Measurements from ENCODE around the gene DNASE1L1.
"Not testable (repeated sequence)": the region's sequence is repeated elsewhere in the genome, so short reads cannot be mapped to it uniquely, and the experiment has no call there.

DNA sequence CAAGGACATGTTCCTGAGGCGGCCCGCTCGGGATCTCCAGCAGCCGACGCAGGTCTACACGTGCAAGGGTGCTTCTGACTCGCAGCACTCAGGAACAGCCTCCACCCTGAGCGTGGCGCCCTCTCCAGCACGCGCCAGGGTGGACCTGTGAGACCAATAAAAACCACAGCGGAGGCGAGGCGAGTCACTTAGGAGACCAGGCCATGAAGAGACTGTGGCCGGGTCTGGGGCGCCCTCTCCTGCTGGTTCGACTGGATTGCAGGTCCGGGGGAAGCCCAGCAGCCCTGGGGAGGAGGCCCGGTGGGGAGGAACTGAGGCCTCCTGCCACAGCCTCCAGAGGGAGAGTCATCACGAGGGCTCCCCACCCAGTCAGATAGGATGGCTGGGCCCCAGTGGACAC, 21.0 kb downstream of the DNASE1L1 start:
- not testable (repeated sequence) for TF ChIP-seq CTCF (IDR thresholded peaks at IDR 0.05; ENCODE audit: poor library complexity, severe bottlenecking); EP300 (conservative IDR thresholded peaks at IDR 0.05; ENCODE audit: poor library complexity, severe bottlenecking); POLR2AphosphoS5 (IDR thresholded peaks at IDR 0.05); SMC3 (conservative IDR thresholded peaks at IDR 0.05; ENCODE audit: poor library complexity); RAD21 (conservative IDR thresholded peaks at IDR 0.05); EZH2 (IDR thresholded peaks at IDR 0.05; ENCODE audit: borderline replicate concordance, insufficient read depth, low read length, poor library complexity, severe bottlenecking); MXI1 (conservative IDR thresholded peaks at IDR 0.05; ENCODE audit: poor library complexity, severe bottlenecking); TAF1 (IDR thresholded peaks at IDR 0.05; ENCODE audit: low read depth)
- TF ChIP-seq, protein P1, sequence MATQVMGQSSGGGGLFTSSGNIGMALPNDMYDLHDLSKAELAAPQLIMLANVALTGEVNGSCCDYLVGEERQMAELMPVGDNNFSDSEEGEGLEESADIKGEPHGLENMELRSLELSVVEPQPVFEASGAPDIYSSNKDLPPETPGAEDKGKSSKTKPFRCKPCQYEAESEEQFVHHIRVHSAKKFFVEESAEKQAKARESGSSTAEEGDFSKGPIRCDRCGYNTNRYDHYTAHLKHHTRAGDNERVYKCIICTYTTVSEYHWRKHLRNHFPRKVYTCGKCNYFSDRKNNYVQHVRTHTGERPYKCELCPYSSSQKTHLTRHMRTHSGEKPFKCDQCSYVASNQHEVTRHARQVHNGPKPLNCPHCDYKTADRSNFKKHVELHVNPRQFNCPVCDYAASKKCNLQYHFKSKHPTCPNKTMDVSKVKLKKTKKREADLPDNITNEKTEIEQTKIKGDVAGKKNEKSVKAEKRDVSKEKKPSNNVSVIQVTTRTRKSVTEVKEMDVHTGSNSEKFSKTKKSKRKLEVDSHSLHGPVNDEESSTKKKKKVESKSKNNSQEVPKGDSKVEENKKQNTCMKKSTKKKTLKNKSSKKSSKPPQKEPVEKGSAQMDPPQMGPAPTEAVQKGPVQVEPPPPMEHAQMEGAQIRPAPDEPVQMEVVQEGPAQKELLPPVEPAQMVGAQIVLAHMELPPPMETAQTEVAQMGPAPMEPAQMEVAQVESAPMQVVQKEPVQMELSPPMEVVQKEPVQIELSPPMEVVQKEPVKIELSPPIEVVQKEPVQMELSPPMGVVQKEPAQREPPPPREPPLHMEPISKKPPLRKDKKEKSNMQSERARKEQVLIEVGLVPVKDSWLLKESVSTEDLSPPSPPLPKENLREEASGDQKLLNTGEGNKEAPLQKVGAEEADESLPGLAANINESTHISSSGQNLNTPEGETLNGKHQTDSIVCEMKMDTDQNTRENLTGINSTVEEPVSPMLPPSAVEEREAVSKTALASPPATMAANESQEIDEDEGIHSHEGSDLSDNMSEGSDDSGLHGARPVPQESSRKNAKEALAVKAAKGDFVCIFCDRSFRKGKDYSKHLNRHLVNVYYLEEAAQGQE (IDR thresholded peaks at IDR 0.05; ENCODE audit: borderline replicate concordance), result not testable (repeated sequence)

Data from neural cell (in vitro differentiated cells).